ENCODE measurements around the gene LRRC4C. TPM values are rescaled to one million over a fixed set of nuclear protein-coding genes. Genes with fewer than 3 reads are reported as not detected.

Gene LRRC4C
- total and polyA plus RNA-seq, 4 donors, result 0.10 to 0.93 (median 0.30) TPM

- H3K27ac ChIP-seq (ENCODE audit: low read depth in 1 of 2, low read length in 2 of 2), result no peak overlapping the region
- no peak overlapping the region for H3K9ac ChIP-seq (ENCODE audit: low read depth in 1 of 2, low read length in 2 of 2)
- 92% methylated on average over 1 of the region's 1 CpG for WGBS
- no peaks in the 10 kb centered on the region for H3K27me3 ChIP-seq (ENCODE audit: control insufficient read depth in 4 of 4, insufficient read depth in 4 of 4, low read length in 3 of 4)
- TF ChIP-seq NR2F2 (IDR thresholded peaks at IDR 0.05) (no peak), JUND (IDR thresholded peaks at IDR 0.05) (no peak)
- H3K4me1 ChIP-seq (ENCODE audit: control insufficient read depth in 4 of 4, insufficient read depth in 4 of 4, low read length in 3 of 4), result no peaks in the 10 kb centered on the region
- no peak overlapping the region for H3K4me3 ChIP-seq (ENCODE audit: low read depth in 1 of 3, low read length in 3 of 3)
- DNase-seq (ENCODE audit: low spot score), result no peak
- H3K9me3 ChIP-seq (ENCODE audit: control insufficient read depth in 4 of 4, low read length in 3 of 4), result no peaks in the 10 kb centered on the region
- H3K36me3 ChIP-seq (ENCODE audit: control insufficient read depth in 4 of 4, insufficient read depth in 3 of 4, low read depth in 1 of 4, low read length in 3 of 4), result no peaks in the 10 kb centered on the region
Measured at GRCh38 chr11:40841231-40841630, 618.2 kb downstream of the LRRC4C start.

- Histone ChIP-seq H3K27me3 (ENCODE audit: control insufficient read depth in 4 of 4, insufficient read depth in 4 of 4, low read length in 3 of 4) (no peaks in the 10 kb centered on the region), H3K9me3 (ENCODE audit: control insufficient read depth in 4 of 4, low read length in 3 of 4) (no peaks in the 10 kb centered on the region)
Measured at GRCh38 chr11:40838181-40838683, 621.2 kb downstream of the LRRC4C start.

More at GRCh38 chr11:40838181-40838683, 621.2 kb downstream of the LRRC4C start:
- no peak overlapping the region for H3K27ac ChIP-seq (ENCODE audit: low read depth in 1 of 2, low read length in 2 of 2)
- H3K4me1 ChIP-seq (ENCODE audit: control insufficient read depth in 4 of 4, insufficient read depth in 4 of 4, low read length in 3 of 4), result no peaks in the 10 kb centered on the region
- no peak for TF ChIP-seq ZBTB33 (IDR thresholded peaks at IDR 0.05)
- TF ChIP-seq TAF1 (conservative IDR thresholded peaks at IDR 0.05), result no peak
- TF ChIP-seq ATF3 (IDR thresholded peaks at IDR 0.05), result no peak
- no peak for TF ChIP-seq GABPA (IDR thresholded peaks at IDR 0.05 in 1 of 2, conservative IDR thresholded peaks at IDR 0.05 in 1 of 2)
- TF ChIP-seq FOXA2 (IDR thresholded peaks at IDR 0.05), result no peak
- no peak for TF ChIP-seq REST (IDR thresholded peaks at IDR 0.05)
- TF ChIP-seq YY1 (IDR thresholded peaks at IDR 0.05), result no peak
- no peak for TF ChIP-seq CTCF (IDR thresholded peaks at IDR 0.05; ENCODE audit: low read depth, low read length, missing input control)
- no peak for TF ChIP-seq MAX (IDR thresholded peaks at IDR 0.05)
- no peak for TF ChIP-seq FOXA1 (IDR thresholded peaks at IDR 0.05)
- TF ChIP-seq HNF4G (IDR thresholded peaks at IDR 0.05), result no peak
- TF ChIP-seq RXRA (IDR thresholded peaks at IDR 0.05), result no peak
- no peak for TF ChIP-seq EGR1 (IDR thresholded peaks at IDR 0.05; ENCODE audit: low read depth in 2 of 2)
- no peak for TF ChIP-seq NR2F2 (IDR thresholded peaks at IDR 0.05)
- no peak for TF ChIP-seq HNF4A (conservative IDR thresholded peaks at IDR 0.05)
- TF ChIP-seq RAD21 (IDR thresholded peaks at IDR 0.05), result no peak
- no peak overlapping the region for H3K9ac ChIP-seq (ENCODE audit: low read depth in 1 of 2, low read length in 2 of 2)
- H3K4me3 ChIP-seq (ENCODE audit: low read depth in 1 of 3, low read length in 3 of 3), result no peak overlapping the region
- H3K36me3 ChIP-seq (ENCODE audit: control insufficient read depth in 4 of 4, insufficient read depth in 3 of 4, low read depth in 1 of 4, low read length in 3 of 4), result no peaks in the 10 kb centered on the region
- 96% methylated on average over 1 of the region's 1 CpG for WGBS
- no peak for DNase-seq (ENCODE audit: low spot score)

Measured in liver (tissue), 9 donors.